Measurements from ENCODE around the gene FKBP2.

DNA sequence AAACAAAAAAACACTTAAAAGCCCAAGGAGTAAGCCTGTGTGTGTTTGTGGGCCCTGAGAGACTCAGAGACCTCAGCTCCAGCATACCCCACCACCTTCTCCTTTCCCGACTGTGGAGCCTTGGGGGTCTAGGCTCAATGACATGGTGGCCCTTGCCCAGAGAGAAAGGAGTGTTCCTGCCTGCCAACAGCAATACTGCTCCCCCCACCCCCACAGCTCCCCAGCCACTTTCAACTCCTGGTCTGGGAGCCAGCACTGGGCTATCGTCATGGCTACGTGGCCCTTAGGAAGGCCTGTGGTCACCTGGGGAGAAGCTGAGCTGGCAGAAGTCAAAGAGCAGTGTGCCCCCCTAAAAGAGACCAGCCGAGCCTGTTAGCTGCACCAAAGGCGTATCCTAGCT is 3.2 kb downstream of the FKBP2 start:
- no peak for TF ChIP-seq POLR2AphosphoS5 (IDR thresholded peaks at IDR 0.05)
- TF ChIP-seq, protein P1, sequence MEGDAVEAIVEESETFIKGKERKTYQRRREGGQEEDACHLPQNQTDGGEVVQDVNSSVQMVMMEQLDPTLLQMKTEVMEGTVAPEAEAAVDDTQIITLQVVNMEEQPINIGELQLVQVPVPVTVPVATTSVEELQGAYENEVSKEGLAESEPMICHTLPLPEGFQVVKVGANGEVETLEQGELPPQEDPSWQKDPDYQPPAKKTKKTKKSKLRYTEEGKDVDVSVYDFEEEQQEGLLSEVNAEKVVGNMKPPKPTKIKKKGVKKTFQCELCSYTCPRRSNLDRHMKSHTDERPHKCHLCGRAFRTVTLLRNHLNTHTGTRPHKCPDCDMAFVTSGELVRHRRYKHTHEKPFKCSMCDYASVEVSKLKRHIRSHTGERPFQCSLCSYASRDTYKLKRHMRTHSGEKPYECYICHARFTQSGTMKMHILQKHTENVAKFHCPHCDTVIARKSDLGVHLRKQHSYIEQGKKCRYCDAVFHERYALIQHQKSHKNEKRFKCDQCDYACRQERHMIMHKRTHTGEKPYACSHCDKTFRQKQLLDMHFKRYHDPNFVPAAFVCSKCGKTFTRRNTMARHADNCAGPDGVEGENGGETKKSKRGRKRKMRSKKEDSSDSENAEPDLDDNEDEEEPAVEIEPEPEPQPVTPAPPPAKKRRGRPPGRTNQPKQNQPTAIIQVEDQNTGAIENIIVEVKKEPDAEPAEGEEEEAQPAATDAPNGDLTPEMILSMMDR (IDR thresholded peaks at IDR 0.05) = no peak

Data from sigmoid colon (tissue), 4 donors.